Measurements from ENCODE around the gene ADAM12.

GRCh38 chr10:126302476-126302756 is 85.9 kb downstream of the ADAM12 start:
- no peak for TF ChIP-seq POLR2A (IDR thresholded peaks at IDR 0.05)
- TF ChIP-seq, protein P1, sequence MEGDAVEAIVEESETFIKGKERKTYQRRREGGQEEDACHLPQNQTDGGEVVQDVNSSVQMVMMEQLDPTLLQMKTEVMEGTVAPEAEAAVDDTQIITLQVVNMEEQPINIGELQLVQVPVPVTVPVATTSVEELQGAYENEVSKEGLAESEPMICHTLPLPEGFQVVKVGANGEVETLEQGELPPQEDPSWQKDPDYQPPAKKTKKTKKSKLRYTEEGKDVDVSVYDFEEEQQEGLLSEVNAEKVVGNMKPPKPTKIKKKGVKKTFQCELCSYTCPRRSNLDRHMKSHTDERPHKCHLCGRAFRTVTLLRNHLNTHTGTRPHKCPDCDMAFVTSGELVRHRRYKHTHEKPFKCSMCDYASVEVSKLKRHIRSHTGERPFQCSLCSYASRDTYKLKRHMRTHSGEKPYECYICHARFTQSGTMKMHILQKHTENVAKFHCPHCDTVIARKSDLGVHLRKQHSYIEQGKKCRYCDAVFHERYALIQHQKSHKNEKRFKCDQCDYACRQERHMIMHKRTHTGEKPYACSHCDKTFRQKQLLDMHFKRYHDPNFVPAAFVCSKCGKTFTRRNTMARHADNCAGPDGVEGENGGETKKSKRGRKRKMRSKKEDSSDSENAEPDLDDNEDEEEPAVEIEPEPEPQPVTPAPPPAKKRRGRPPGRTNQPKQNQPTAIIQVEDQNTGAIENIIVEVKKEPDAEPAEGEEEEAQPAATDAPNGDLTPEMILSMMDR (IDR thresholded peaks at IDR 0.05) = no peak
